Rectal smooth muscle tissue (tissue), 1 donor: ENCODE data around the gene ADAMTS6.

Source experiments
- H3K27ac ChIP-seq: one replicate; pipeline ENCODE4 v1.7.0; 2013; ENCODE audit warnings: low read depth, low read length, inconsistent platforms
- H3K27me3 ChIP-seq: one replicate; pipeline ENCODE4 v1.7.0; 2013; ENCODE audit warnings: low read length; ENCODE audit not compliant: control insufficient read depth, insufficient read depth
- H3K36me3 ChIP-seq: one replicate; pipeline ENCODE4 v1.7.0; 2013; ENCODE audit warnings: low read length; ENCODE audit not compliant: control insufficient read depth, insufficient read depth
- H3K4me1 ChIP-seq: one replicate; pipeline ENCODE4 v1.7.0; 2013; ENCODE audit warnings: low read length; ENCODE audit not compliant: control insufficient read depth, insufficient read depth
- H3K4me3 ChIP-seq: one replicate; pipeline ENCODE4 v1.7.0; 2013; ENCODE audit warnings: low read length
- H3K9ac ChIP-seq: one replicate; pipeline ENCODE4 v1.7.0; 2013; ENCODE audit warnings: low read length

Gene ADAMTS6

GRCh38 chr5:65203746-65204145 is 278.0 kb downstream of the ADAMTS6 start:
- H3K4me3 ChIP-seq = no peak overlapping the region
- no peaks in the 10 kb centered on the region for H3K27me3 ChIP-seq
- H3K4me1 ChIP-seq = no peaks in the 10 kb centered on the region
- no peak overlapping the region for H3K27ac ChIP-seq
- no peaks in the 10 kb centered on the region for H3K36me3 ChIP-seq
- no peak overlapping the region for H3K9ac ChIP-seq

GRCh38 chr5:65199993-65200675 is 281.6 kb downstream of the ADAMTS6 start:
- H3K4me3 ChIP-seq = no peak overlapping the region
- H3K27ac ChIP-seq = no peak overlapping the region

GRCh38 chr5:65198456-65199120 is 283.1 kb downstream of the ADAMTS6 start:
- H3K36me3 ChIP-seq = no peaks in the 10 kb centered on the region
- H3K4me3 ChIP-seq = no peak overlapping the region
- H3K4me1 ChIP-seq = no peaks in the 10 kb centered on the region
- no peak overlapping the region for H3K27ac ChIP-seq
- no peak overlapping the region for H3K9ac ChIP-seq
- no peaks in the 10 kb centered on the region for H3K27me3 ChIP-seq

More at GRCh38 chr5:65199993-65200675, 281.6 kb downstream of the ADAMTS6 start:
- no peaks in the 10 kb centered on the region for H3K4me1 ChIP-seq
- no peaks in the 10 kb centered on the region for H3K27me3 ChIP-seq
- H3K36me3 ChIP-seq = no peaks in the 10 kb centered on the region
- no peak overlapping the region for H3K9ac ChIP-seq

- H3K36me3 ChIP-seq = no peaks in the 10 kb centered on the region
- H3K4me3 ChIP-seq = no peak overlapping the region
- no peaks in the 10 kb centered on the region for H3K27me3 ChIP-seq
- no peak overlapping the region for H3K9ac ChIP-seq
- no peaks in the 10 kb centered on the region for H3K4me1 ChIP-seq
- H3K27ac ChIP-seq = no peak overlapping the region
Measured at GRCh38 chr5:65197531-65198455, 283.9 kb downstream of the ADAMTS6 start.

GRCh38 chr5:65194871-65195270 is 286.8 kb downstream of the ADAMTS6 start:
- no peaks in the 10 kb centered on the region for H3K36me3 ChIP-seq
- no peaks in the 10 kb centered on the region for H3K27me3 ChIP-seq
- no peaks in the 10 kb centered on the region for H3K4me1 ChIP-seq
- no peak overlapping the region for H3K27ac ChIP-seq
- no peak overlapping the region for H3K4me3 ChIP-seq
- H3K9ac ChIP-seq = no peak overlapping the region

- Histone ChIP-seq H3K9ac (no peak overlapping the region), H3K27me3 (no peaks in the 10 kb centered on the region), H3K27ac (no peak overlapping the region), H3K4me3 (no peak overlapping the region), H3K4me1 (no peaks in the 10 kb centered on the region), H3K36me3 (no peaks in the 10 kb centered on the region)
Measured at GRCh38 chr5:65192331-65192730, 289.4 kb downstream of the ADAMTS6 start.

- no peaks in the 10 kb centered on the region for H3K27me3 ChIP-seq
- H3K27ac ChIP-seq = no peak overlapping the region
- H3K4me3 ChIP-seq = no peak overlapping the region
- no peak overlapping the region for H3K9ac ChIP-seq
- H3K36me3 ChIP-seq = no peaks in the 10 kb centered on the region
- H3K4me1 ChIP-seq = no peaks in the 10 kb centered on the region
Measured at GRCh38 chr5:65191554-65192135, 290.1 kb downstream of the ADAMTS6 start.

GRCh38 chr5:65190328-65191053 is 291.2 kb downstream of the ADAMTS6 start:
- H3K27me3 ChIP-seq = no peaks in the 10 kb centered on the region
- no peak overlapping the region for H3K27ac ChIP-seq
- H3K36me3 ChIP-seq = no peaks in the 10 kb centered on the region
- H3K9ac ChIP-seq = no peak overlapping the region
- no peak overlapping the region for H3K4me3 ChIP-seq
- H3K4me1 ChIP-seq = no peaks in the 10 kb centered on the region

- Histone ChIP-seq H3K27ac (no peak overlapping the region), H3K9ac (no peak overlapping the region), H3K36me3 (no peaks in the 10 kb centered on the region), H3K4me1 (no peaks in the 10 kb centered on the region), H3K4me3 (no peak overlapping the region), H3K27me3 (no peaks in the 10 kb centered on the region)
Measured at GRCh38 chr5:65186646-65187227, 295.0 kb downstream of the ADAMTS6 start.

GRCh38 chr5:65185468-65185867 is 296.3 kb downstream of the ADAMTS6 start:
- no peaks in the 10 kb centered on the region for H3K4me1 ChIP-seq
- no peak overlapping the region for H3K4me3 ChIP-seq
- no peaks in the 10 kb centered on the region for H3K27me3 ChIP-seq
- H3K9ac ChIP-seq = no peak overlapping the region
- H3K36me3 ChIP-seq = no peaks in the 10 kb centered on the region
- no peak overlapping the region for H3K27ac ChIP-seq

GRCh38 chr5:65184780-65185179 is 296.9 kb downstream of the ADAMTS6 start:
- Histone ChIP-seq H3K27ac (no peak overlapping the region), H3K9ac (no peak overlapping the region), H3K36me3 (no peaks in the 10 kb centered on the region), H3K4me1 (no peaks in the 10 kb centered on the region), H3K4me3 (no peak overlapping the region), H3K27me3 (no peaks in the 10 kb centered on the region)
